Thyroid gland (tissue), 4 donors: ENCODE measurements around the gene SATB1. TPM values are rescaled to one million over a fixed set of nuclear protein-coding genes. Genes with fewer than 3 reads are reported as not detected.

Experiments used
- DNase-seq, 2 donors: peaks; one replicate each; pipeline ENCODE4 v3.0.0-alpha.2; 2019
- H3K27ac ChIP-seq, 3 donors: fragments of 200-600 bp; sonication (generic); 1 replicate in 2 of 3; 2 replicates in 1 of 3; pipeline ENCODE4 v1.5.1; 2016 to 2019; ENCODE audit warnings: mild to moderate bottlenecking in 1 of 3, moderate library complexity in 1 of 3
- H3K27me3 ChIP-seq: fragments of 200-600 bp; sonication (generic); one replicate; pipeline ENCODE4 v1.5.1; 2019
- H3K36me3 ChIP-seq, 2 donors: fragments of 200-600 bp; sonication (generic); one replicate each; pipeline ENCODE4 v1.5.1; 2016 to 2019
- H3K4me1 ChIP-seq, 2 donors: fragments of 200-600 bp; sonication (generic); one replicate each; pipeline ENCODE4 v1.5.1; 2017 to 2019
- H3K4me3 ChIP-seq, 3 donors: fragments of 200-600 bp; sonication (generic); replicated peaks in 1 of 3; 1 replicate in 2 of 3; 2 replicates in 1 of 3; pipeline ENCODE4 v1.5.1; 2016; ENCODE audit warnings: mild to moderate bottlenecking in 1 of 3
- H3K9me3 ChIP-seq: fragments of 200-600 bp; sonication (generic); one replicate; pipeline ENCODE4 v1.5.1; 2017
- CTCF ChIP-seq, 6 experiments: fragments of 200-600 bp in 3 of 6; fragments of 450-650 bp in 3 of 6; sonication (generic) in 3 of 6; IDR thresholded peaks; one replicate each; pipeline ENCODE4 v1.5.1; 2016 to 2019; ENCODE audit warnings: antibody characterized with exemption in 6 of 6, mild to moderate bottlenecking in 2 of 6, inconsistent platforms in 1 of 6, moderate library complexity in 1 of 6
- POLR2A ChIP-seq, 2 donors: fragments of 450-650 bp; IDR thresholded peaks; one replicate each; pipeline ENCODE4 v1.6.1; 2017; ENCODE audit warnings: antibody characterized with exemption in 2 of 2, mild to moderate bottlenecking in 2 of 2, moderate library complexity in 1 of 2
- WGBS, 2 donors: methylation state at CpG; one replicate each; pipeline ENCODE4 v1.1.5; 2017; 5-methylcytosine and 5-hydroxymethylcytosine counted together
- intact Hi-C: fragments of 100-400 bp; cut with DNase I; formaldehyde crosslinking; loops from one replicate; pipeline ENCODE4 v1.15.1; 2023
- total RNA-seq, 4 donors: library from RNA; depleted of rRNA; stranded (reverse); fragments of >200 nt; gene quantifications; one replicate each; pipeline ENCODE4 v1.2.3, GENCODE V29; 2016

The SATB1 gene
- total RNA-seq, 4 donors from 2014 or later: 45.4 to 115 (median 64.4) TPM

DNA sequence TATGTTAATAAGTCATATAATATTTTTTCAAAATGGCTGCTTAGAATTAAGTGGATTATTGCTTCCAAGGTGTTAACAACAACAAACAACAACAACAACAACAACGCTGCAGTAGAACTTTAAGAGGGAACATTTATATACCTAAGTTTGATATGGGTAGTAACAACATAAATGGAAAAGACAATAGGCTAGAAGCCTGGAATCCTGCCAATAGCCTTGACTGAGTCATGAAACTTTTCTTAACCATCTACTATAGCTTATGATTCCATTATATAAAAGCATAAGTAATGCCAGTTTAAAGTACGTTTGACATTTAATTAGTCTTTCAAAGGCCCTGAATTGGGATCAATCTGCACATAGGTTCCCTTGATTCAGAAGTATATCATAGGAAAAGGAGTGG, 31.2 kb downstream of the SATB1 start:
- TF ChIP-seq POLR2A (IDR thresholded peaks at IDR 0.05): no peak
- no peak for TF ChIP-seq CTCF (IDR thresholded peaks at IDR 0.05)
- H3K4me3 ChIP-seq: no peak overlapping the region
- DNase-seq: no peak
- H3K9me3 ChIP-seq: no peaks in the 10 kb centered on the region
- peaks cover 8 to 11% of the 10 kb centered on the region in 2 donors for H3K36me3 ChIP-seq
- no peaks in the 10 kb centered on the region for H3K4me1 ChIP-seq
- 74 to 95% methylated on average over 2 of the region's 2 CpGs for WGBS, 2 donors
- no peaks in the 10 kb centered on the region for H3K27me3 ChIP-seq
- intact Hi-C loops: no loop called here
- H3K27ac ChIP-seq: no peak overlapping the region

DNA sequence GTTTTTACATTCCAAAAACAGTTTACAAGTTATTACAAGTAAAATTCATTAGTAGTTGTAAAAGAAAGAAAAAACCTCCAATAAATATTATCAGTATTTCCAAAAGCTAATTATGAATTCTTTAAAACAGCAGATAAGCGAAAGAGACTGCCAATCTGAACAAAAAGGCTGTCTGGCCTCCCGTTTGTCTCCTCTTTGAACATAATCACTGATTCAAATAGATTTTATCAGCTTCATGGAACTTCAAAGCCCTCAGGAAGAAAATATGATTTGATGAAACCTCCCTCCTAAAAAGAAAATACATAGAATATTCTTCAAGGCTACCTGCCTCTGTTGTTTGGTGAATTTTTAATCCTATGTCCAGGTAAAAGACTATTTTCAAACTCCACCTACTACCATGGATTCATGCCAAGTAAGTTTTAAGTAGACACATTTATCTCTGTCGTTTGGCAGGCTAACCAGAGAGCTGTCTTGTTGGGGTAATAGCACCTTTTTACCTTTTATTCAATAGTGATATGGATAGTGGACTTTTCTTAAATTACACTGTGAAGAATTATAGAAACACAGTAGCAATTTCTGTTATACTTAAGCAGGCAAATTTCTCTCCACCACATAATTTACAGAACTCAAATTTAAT, 35.0 kb downstream of the SATB1 start:
- TF ChIP-seq POLR2A (IDR thresholded peaks at IDR 0.05): no peak
- TF ChIP-seq CTCF (IDR thresholded peaks at IDR 0.05): no peak
- peaks cover under 1 to 6% of the 10 kb centered on the region in 2 donors for H3K36me3 ChIP-seq
- no peaks in the 10 kb centered on the region for H3K27me3 ChIP-seq
- no peak for DNase-seq
- no peaks in the 10 kb centered on the region for H3K4me1 ChIP-seq
- H3K9me3 ChIP-seq: no peaks in the 10 kb centered on the region
- no peak overlapping the region for H3K27ac ChIP-seq
- intact Hi-C loops: no loop called here
- WGBS, 2 donors: 67 to 68% methylated on average over 3 of the region's 3 CpGs
- no peak overlapping the region for H3K4me3 ChIP-seq

DNA sequence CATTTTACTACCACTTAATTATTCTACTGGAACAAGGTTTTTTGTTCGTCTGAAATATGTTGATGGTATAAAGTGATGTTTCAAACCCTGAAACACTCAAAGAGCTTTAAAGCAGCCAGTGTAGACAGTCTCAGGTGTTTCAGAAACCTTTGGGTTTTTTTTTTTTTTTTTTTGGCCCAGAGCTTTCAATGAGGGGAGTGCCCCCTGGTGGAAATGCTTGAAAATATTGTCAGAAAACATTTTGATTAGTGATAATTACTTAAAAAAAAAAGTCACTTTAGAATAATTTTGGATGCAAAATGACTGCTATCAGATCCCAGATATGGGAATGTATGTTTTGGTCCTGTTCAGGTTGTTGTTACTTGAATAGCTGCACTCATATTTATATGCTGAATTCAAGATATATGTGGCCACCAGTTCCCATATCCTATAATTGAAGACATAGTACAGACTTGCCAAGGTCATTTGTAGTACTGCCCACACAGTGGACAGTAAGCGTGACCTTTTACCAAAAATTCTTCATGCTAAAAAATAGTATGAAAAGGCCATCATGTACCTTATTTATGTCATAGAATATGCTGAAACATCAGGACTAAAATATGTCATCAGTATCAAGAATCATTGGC, 35.9 kb downstream of the SATB1 start:
- Histone ChIP-seq H3K36me3 (peaks cover 0 to under 1% of the 10 kb centered on the region in 2 donors), H3K9me3 (no peaks in the 10 kb centered on the region), H3K4me1 (no peaks in the 10 kb centered on the region), H3K4me3 (no peak overlapping the region), H3K27ac (no peak overlapping the region), H3K27me3 (no peaks in the 10 kb centered on the region)
- 50 to 51% methylated on average over 2 of the region's 2 CpGs for WGBS, 2 donors
- intact Hi-C loops: no loop called here
- DNase-seq: no peak
- no peak for TF ChIP-seq POLR2A (IDR thresholded peaks at IDR 0.05)
- peak in 5 of 6 experiments; percentile 20 to 62 (median 44) for TF ChIP-seq CTCF (IDR thresholded peaks at IDR 0.05)

GRCh38 chr3:18386274-18386890, 38.8 kb downstream of the SATB1 start:
- WGBS, 2 donors: 96 to 98% methylated on average over 9 of the region's 9 CpGs
- intact Hi-C loops: no loop called here

More at GRCh38 chr3:18386274-18386890, 38.8 kb downstream of the SATB1 start:
- Histone ChIP-seq H3K27me3 (no peaks in the 10 kb centered on the region), H3K4me3 (no peak overlapping the region), H3K27ac (no peak overlapping the region), H3K9me3 (no peaks in the 10 kb centered on the region), H3K36me3 (no peaks in the 10 kb centered on the region), H3K4me1 (no peaks in the 10 kb centered on the region)
- TF ChIP-seq POLR2A (IDR thresholded peaks at IDR 0.05) (no peak), CTCF (IDR thresholded peaks at IDR 0.05) (no peak)
- DNase-seq: no peak
